ENCODE measurements around the gene LDB2. TPM values are rescaled to one million over a fixed set of nuclear protein-coding genes. Genes with fewer than 3 reads are reported as not detected.

Gene LDB2
- total RNA-seq, 1 donor from 2014 or later = not detected

GRCh38 chr4:16603178-16603577 is 295.3 kb downstream of the LDB2 start:
- no peak for DNase-seq (ENCODE audit: low read depth)

GRCh38 chr4:16598597-16599206 is 299.7 kb downstream of the LDB2 start:
- DNase-seq (ENCODE audit: low read depth) = no peak

- DNase-seq (ENCODE audit: low read depth) = no peak
Measured at GRCh38 chr4:16597845-16598596, 300.4 kb downstream of the LDB2 start.

- no peak for DNase-seq (ENCODE audit: low read depth)
Measured at GRCh38 chr4:16597443-16597842, 301.0 kb downstream of the LDB2 start.

- DNase-seq (ENCODE audit: low read depth) = no peak
Measured at GRCh38 chr4:16596267-16596666, 302.2 kb downstream of the LDB2 start.

- no peak for DNase-seq (ENCODE audit: low read depth)
Measured at GRCh38 chr4:16594128-16594527, 304.3 kb downstream of the LDB2 start.

GRCh38 chr4:16593386-16593785 is 305.1 kb downstream of the LDB2 start:
- no peak for DNase-seq (ENCODE audit: low read depth)

GRCh38 chr4:16591272-16591826 is 307.1 kb downstream of the LDB2 start:
- no peak for DNase-seq (ENCODE audit: low read depth)

- no peak for DNase-seq (ENCODE audit: low read depth)
Measured at GRCh38 chr4:16590797-16591196, 307.6 kb downstream of the LDB2 start.

GRCh38 chr4:16588651-16589050 is 309.8 kb downstream of the LDB2 start:
- DNase-seq (ENCODE audit: low read depth) = no peak

GRCh38 chr4:16588149-16588548 is 310.3 kb downstream of the LDB2 start:
- DNase-seq (ENCODE audit: low read depth) = no peak

GRCh38 chr4:16585053-16585452 is 313.4 kb downstream of the LDB2 start:
- DNase-seq (ENCODE audit: low read depth) = no peak

- DNase-seq (ENCODE audit: low read depth) = no peak
Measured at GRCh38 chr4:16583764-16584163, 314.7 kb downstream of the LDB2 start.

GRCh38 chr4:16582526-16582925 is 315.9 kb downstream of the LDB2 start:
- no peak for DNase-seq (ENCODE audit: low read depth)

- no peak for DNase-seq (ENCODE audit: low read depth)
Measured at GRCh38 chr4:16582036-16582435, 316.4 kb downstream of the LDB2 start.

- DNase-seq (ENCODE audit: low read depth) = no peak
Measured at GRCh38 chr4:16581117-16581516, 317.3 kb downstream of the LDB2 start.

- no peak for DNase-seq (ENCODE audit: low read depth)
Measured at GRCh38 chr4:16580514-16580913, 317.9 kb downstream of the LDB2 start.

- DNase-seq (ENCODE audit: low read depth) = no peak
Measured at GRCh38 chr4:16579866-16580265, 318.6 kb downstream of the LDB2 start.

GRCh38 chr4:16577177-16577576 is 321.3 kb downstream of the LDB2 start:
- DNase-seq (ENCODE audit: low read depth) = no peak

- DNase-seq (ENCODE audit: low read depth) = no peak
Measured at GRCh38 chr4:16574981-16575380, 323.5 kb downstream of the LDB2 start.

- no peak for DNase-seq (ENCODE audit: low read depth)
Measured at GRCh38 chr4:16573739-16574138, 324.7 kb downstream of the LDB2 start.

- no peak for DNase-seq (ENCODE audit: low read depth)
Measured at GRCh38 chr4:16573206-16573605, 325.2 kb downstream of the LDB2 start.

GRCh38 chr4:16572631-16573030 is 325.8 kb downstream of the LDB2 start:
- no peak for DNase-seq (ENCODE audit: low read depth)

Data from myocyte (in vitro differentiated cells).